ENCODE measurements around the gene GNB2.

GRCh38 chr7:100639995-100640516 lies 33.5 kb upstream of the GNB2 start:
- TF ChIP-seq EZH2 (optimal IDR thresholded peaks at IDR 0.05; ENCODE audit: low read depth, low read length) (no peak), CTCF (IDR thresholded peaks at IDR 0.05; ENCODE audit: low read length) (no peak)
